CD14-positive monocyte (primary cell): ENCODE measurements around the gene NPPB. TPM values are rescaled to one million over a fixed set of nuclear protein-coding genes. Genes with fewer than 3 reads are reported as not detected.

Experiments used
- DNase-seq, 3 donors: peaks; one replicate each; pipeline ENCODE4 v3.0.0-alpha.2; 2011 to 2022
- H2AFZ ChIP-seq: 2 replicates; pipeline ENCODE4 v1.6.0; 2012; ENCODE audit warnings: mild to moderate bottlenecking, low read depth, low read length, inconsistent platforms; ENCODE audit not compliant: insufficient read depth, poor library complexity, severe bottlenecking
- H3K27ac ChIP-seq, 2 donors: 1 replicate in 1 of 2; 2 replicates in 1 of 2; pipeline ENCODE4 v1.5.1; 2012 to 2013; ENCODE audit warnings: low read length in 2 of 2, control low read depth in 1 of 2, inconsistent platforms in 1 of 2, low read depth in 1 of 2, mild to moderate bottlenecking in 1 of 2
- H3K27me3 ChIP-seq, 2 donors: one replicate each; pipeline versions ENCODE4 v1.6.0 to v1.6.1; 2011 to 2013; ENCODE audit warnings: low read length in 2 of 2; ENCODE audit not compliant: control insufficient read depth in 2 of 2, insufficient read depth in 2 of 2
- H3K36me3 ChIP-seq, 2 donors: replicated peaks in 1 of 2; 1 replicate in 1 of 2; 2 replicates in 1 of 2; pipeline versions ENCODE4 v1.5.1 to v1.6.1; 2012 to 2013; ENCODE audit warnings: low read length in 2 of 2, control low read depth in 1 of 2, inconsistent platforms in 1 of 2, mild to moderate bottlenecking in 1 of 2; ENCODE audit not compliant: insufficient read depth in 2 of 2, control insufficient read depth in 1 of 2
- H3K4me1 ChIP-seq, 2 donors: 1 replicate in 1 of 2; 2 replicates in 1 of 2; pipeline versions ENCODE4 v1.5.1 to v1.6.1; 2012 to 2013; ENCODE audit warnings: low read length in 2 of 2, control low read depth in 1 of 2, inconsistent platforms in 1 of 2, mild to moderate bottlenecking in 1 of 2, moderate library complexity in 1 of 2; ENCODE audit not compliant: insufficient read depth in 2 of 2, control insufficient read depth in 1 of 2
- H3K4me2 ChIP-seq: replicated peaks from 2 replicates; pipeline ENCODE3; 2012; ENCODE audit warnings: low read length, moderate library complexity, mild to moderate bottlenecking; ENCODE audit not compliant: poor library complexity, severe bottlenecking; ENCODE audit errors: extremely low read depth
- H3K4me3 ChIP-seq, 3 experiments: fragments of 200-600 bp in 1 of 3; sonication (generic) in 1 of 3; replicated peaks in 1 of 3; 1 replicate in 2 of 3; 2 replicates in 1 of 3; pipeline ENCODE4 v1.5.1; 2011 to 2013; ENCODE audit warnings: low read length in 3 of 3, mild to moderate bottlenecking in 3 of 3, control low read depth in 2 of 3, low read depth in 2 of 3, inconsistent platforms in 1 of 3, moderate library complexity in 1 of 3
- H3K79me2 ChIP-seq: 2 replicates; pipeline ENCODE4 v1.6.0; 2012; ENCODE audit warnings: mild to moderate bottlenecking, control low read depth, inconsistent platforms, low read length, moderate library complexity; ENCODE audit not compliant: insufficient read depth
- H3K9ac ChIP-seq: 2 replicates; pipeline ENCODE4 v1.6.0; 2017; ENCODE audit warnings: low read length, mild to moderate bottlenecking; ENCODE audit not compliant: insufficient read depth, poor library complexity, severe bottlenecking
- H3K9me3 ChIP-seq, 2 donors: replicated peaks in 1 of 2; 1 replicate in 1 of 2; 2 replicates in 1 of 2; pipeline versions ENCODE4 v1.5.1 to v1.6.1; 2012 to 2013; ENCODE audit warnings: low read length in 2 of 2, control low read depth in 1 of 2; ENCODE audit not compliant: control insufficient read depth in 1 of 2, insufficient read depth in 1 of 2
- H4K20me1 ChIP-seq: 2 replicates; pipeline ENCODE4 v1.6.0; 2012; ENCODE audit warnings: mild to moderate bottlenecking, low read length, control low read depth, moderate library complexity; ENCODE audit not compliant: insufficient read depth
- H3K27ac Mint-ChIP-seq, 7 donors: one replicate each; pipeline ENCODE4 v1.8.0; 2020; ENCODE audit warnings: mild to moderate bottlenecking in 7 of 7, mixed read lengths in 7 of 7, moderate library complexity in 6 of 7, inconsistent platforms in 2 of 7
- H3K27me3 Mint-ChIP-seq, 3 donors: one replicate each; pipeline ENCODE4 v1.8.0; 2021 to 2022; ENCODE audit warnings: low read depth in 3 of 3, mild to moderate bottlenecking in 3 of 3, mixed read lengths in 3 of 3, moderate library complexity in 3 of 3, inconsistent platforms in 1 of 3
- H3K36me3 Mint-ChIP-seq, 2 donors: one replicate each; pipeline ENCODE4 v1.8.0; 2020; ENCODE audit warnings: mixed read lengths in 2 of 2, inconsistent platforms in 1 of 2, mild to moderate bottlenecking in 1 of 2
- H3K4me1 Mint-ChIP-seq: one replicate; pipeline ENCODE4 v1.8.0; 2020; ENCODE audit warnings: mild to moderate bottlenecking, mixed read lengths
- H3K4me3 Mint-ChIP-seq, 2 donors: one replicate each; pipeline ENCODE4 v1.8.0; 2020; ENCODE audit warnings: mild to moderate bottlenecking in 2 of 2, mixed read lengths in 2 of 2, moderate library complexity in 1 of 2
- H3K9me3 Mint-ChIP-seq, 7 donors: one replicate each; pipeline ENCODE4 v1.8.0; 2020 to 2022; ENCODE audit warnings: mixed read lengths in 7 of 7, mild to moderate bottlenecking in 6 of 7, moderate library complexity in 6 of 7, inconsistent platforms in 2 of 7
- CTCF ChIP-seq: fragments of 200-600 bp; IDR thresholded peaks from one replicate; pipeline ENCODE4 v1.8.0; 2022; ENCODE audit warnings: antibody characterized with exemption, mild to moderate bottlenecking
- WGBS: methylation state at CpG from one replicate; pipeline ENCODE4 v1.1.5; 2013; ENCODE audit warnings: missing lambda C conversion rate; ENCODE audit not compliant: insufficient coverage; 5-methylcytosine and 5-hydroxymethylcytosine counted together
- intact Hi-C, 2 donors: fragments of 100-400 bp; cut with micrococcal nuclease; formaldehyde crosslinking; loops; one replicate each; pipeline versions ENCODE4 v1.15.0 to v1.15.1; 2023
- polyA plus RNA-seq, 3 donors: library from polyadenylated mRNA; depleted of rRNA in 1 of 3; unstranded in 2 of 3; stranded (reverse) in 1 of 3; fragments of 300-500 nt in 2 of 3; fragments of >200 nt in 1 of 3; fragmentation: Illumina TruSeq in 2 of 3; gene quantifications; 1 replicate in 2 of 3; 2 replicates in 1 of 3; pipeline ENCODE4 v1.2.3, GENCODE V29; 2012 to 2021

NPPB gene
- polyA plus RNA-seq, 3 donors = not detected

- H3K27me3 ChIP-seq = no peaks in the 10 kb centered on the region
- H3K79me2 ChIP-seq = no peaks in the 10 kb centered on the region
- peaks cover 8% of the 10 kb centered on the region for H4K20me1 ChIP-seq
- intact Hi-C loops = no loop called here
- DNase-seq = no peak
- no peak overlapping the region for H3K27ac ChIP-seq
- no peak overlapping the region for H2AFZ ChIP-seq
- peaks cover 94 to 99% of the 10 kb centered on the region in 2 donors for H3K36me3 ChIP-seq
- Mint-ChIP-seq H3K9me3 (no peaks in the 10 kb centered on the region), H3K4me1 (no peaks in the 10 kb centered on the region), H3K36me3 (peaks cover 88 to 89% of the 10 kb centered on the region in 2 donors), H3K4me3 (no peak overlapping the region), H3K27me3 (peaks cover 0 to 2% (median 0%) of the 10 kb centered on the region in 3 donors), H3K27ac (no peak overlapping the region)
- 95% methylated on average over 7 of the region's 9 CpGs for WGBS
- no peak overlapping the region for H3K4me3 ChIP-seq
- no peaks in the 10 kb centered on the region for H3K9me3 ChIP-seq
- H3K4me1 ChIP-seq = no peaks in the 10 kb centered on the region
- H3K4me2 ChIP-seq = no peak overlapping the region
- no peak for TF ChIP-seq CTCF
- H3K9ac ChIP-seq = no peak overlapping the region
These were observed 26.6 kb downstream of the NPPB start for GRCh38 chr1:11831945-11832725.

- no peaks in the 10 kb centered on the region for H3K9me3 Mint-ChIP-seq
- peaks cover 8% of the 10 kb centered on the region for H4K20me1 ChIP-seq
- 94% methylated on average over 19 of the region's 19 CpGs for WGBS
- peak overlapping the region in 2 of 7 donors; percentile 69 to 80 for H3K27ac Mint-ChIP-seq
- H3K9me3 ChIP-seq = no peaks in the 10 kb centered on the region
- H2AFZ ChIP-seq = no peak overlapping the region
- H3K36me3 Mint-ChIP-seq = peaks cover 87 to 89% of the 10 kb centered on the region in 2 donors
- H3K4me3 Mint-ChIP-seq = no peak overlapping the region
- H3K79me2 ChIP-seq = no peaks in the 10 kb centered on the region
- H3K4me1 ChIP-seq = no peaks in the 10 kb centered on the region
- no peak overlapping the region for H3K9ac ChIP-seq
- H3K4me2 ChIP-seq = no peak overlapping the region
- peaks cover 93 to 99% of the 10 kb centered on the region in 2 donors for H3K36me3 ChIP-seq
- intact Hi-C loops = no loop called here
- no peak for TF ChIP-seq CTCF
- H3K27me3 Mint-ChIP-seq = peaks cover 0 to 3% (median 2%) of the 10 kb centered on the region in 3 donors
- no peak overlapping the region for H3K27ac ChIP-seq
- DNase-seq = no peak
- no peak overlapping the region for H3K4me3 ChIP-seq
- no peaks in the 10 kb centered on the region for H3K4me1 Mint-ChIP-seq
- H3K27me3 ChIP-seq = no peaks in the 10 kb centered on the region
These were observed 30.2 kb downstream of the NPPB start for GRCh38 chr1:11828511-11828910.
